Neural cell (in vitro differentiated cells): ENCODE measurements around the gene COL5A1. TPM values are rescaled to one million over a fixed set of nuclear protein-coding genes. Genes with fewer than 3 reads are reported as not detected.

Experiments used
- H2AFZ ChIP-seq: fragments of 200-600, 300-800 bp; sonication (generic), shearing (Covaris generic); 2 replicates; pipeline ENCODE4 v1.6.0; 2014; ENCODE audit warnings: low read depth, mild to moderate bottlenecking, antibody characterized with exemption, low read length, moderate library complexity
- H3F3A ChIP-seq: fragments of 200-600 bp; shearing (Covaris generic); 2 replicates; pipeline ENCODE4 v1.6.1; 2016; ENCODE audit warnings: mild to moderate bottlenecking, moderate library complexity, mixed read lengths, antibody characterized with exemption, low read length; ENCODE audit not compliant: insufficient read depth, poor library complexity, severe bottlenecking
- H3K27ac ChIP-seq: fragments of 200-600, 300-800 bp; sonication (generic), shearing (Covaris generic); 2 replicates; pipeline ENCODE4 v1.5.1; 2014; ENCODE audit warnings: mild to moderate bottlenecking, low read length, moderate library complexity
- H3K27me3 ChIP-seq: fragments of 300-800, 200-600 bp; sonication (generic), shearing (Covaris generic); 2 replicates; pipeline ENCODE4 v1.6.0; 2014; ENCODE audit warnings: mild to moderate bottlenecking, low read depth, low read length, moderate library complexity; ENCODE audit not compliant: insufficient read depth
- H3K36me3 ChIP-seq: fragments of 300-800, 200-600 bp; sonication (generic), shearing (Covaris generic); 2 replicates; pipeline ENCODE4 v1.5.1; 2014; ENCODE audit warnings: mild to moderate bottlenecking, antibody characterized with exemption, low read length, moderate library complexity; ENCODE audit not compliant: insufficient read depth
- H3K4me2 ChIP-seq: fragments of 300-800, 200-600 bp; sonication (generic), shearing (Covaris generic); 2 replicates; pipeline ENCODE4 v1.6.0; 2014; ENCODE audit warnings: mild to moderate bottlenecking, low read length
- H3K4me3 ChIP-seq: fragments of 300-800, 200-600 bp; sonication (generic), shearing (Covaris generic); 2 replicates; pipeline ENCODE4 v1.5.1; 2014; ENCODE audit warnings: mild to moderate bottlenecking, low read length, moderate library complexity
- H3K79me2 ChIP-seq: fragments of 200-600 bp; shearing (Covaris generic); replicated peaks from 2 replicates; pipeline ENCODE4 v1.6.0; 2014; ENCODE audit warnings: mild to moderate bottlenecking, low read length, moderate library complexity; ENCODE audit not compliant: insufficient read depth
- H3K9ac ChIP-seq: fragments of 300-800, 200-600 bp; sonication (generic), shearing (Covaris generic); 2 replicates; pipeline ENCODE4 v1.6.1; 2016; ENCODE audit warnings: mild to moderate bottlenecking, low read length, mixed read lengths
- H3K9me2 ChIP-seq: fragments of 200-600 bp; shearing (Covaris generic); 2 replicates; pipeline ENCODE4 v1.6.1; 2016; ENCODE audit warnings: mild to moderate bottlenecking, low read length, mixed read lengths; ENCODE audit not compliant: insufficient read depth
- H3K9me3 ChIP-seq: fragments of 200-600, 300-800 bp; sonication (generic), shearing (Covaris generic); 2 replicates; pipeline ENCODE4 v1.6.1; 2016; ENCODE audit warnings: mild to moderate bottlenecking, mixed run types, low read length, moderate library complexity, mixed read lengths
- H4K20me1 ChIP-seq: fragments of 200-600 bp; shearing (Covaris generic); 2 replicates; pipeline ENCODE4 v1.6.1; 2016; ENCODE audit warnings: mild to moderate bottlenecking, mixed run types; ENCODE audit not compliant: insufficient read depth
- EP300 ChIP-seq: fragments of 450-650 bp; conservative IDR thresholded peaks from 2 replicates; pipeline ENCODE4 v1.6.1; 2014; ENCODE audit warnings: antibody characterized with exemption, mild to moderate bottlenecking, moderate library complexity; ENCODE audit not compliant: poor library complexity, severe bottlenecking
- EZH2 ChIP-seq: fragments of 200-600, 300-800 bp; shearing (Covaris generic), sonication (generic); IDR thresholded peaks from 2 replicates; pipeline ENCODE4 v1.6.1; 2014; ENCODE audit warnings: antibody characterized with exemption, low read length, borderline replicate concordance, mild to moderate bottlenecking; ENCODE audit not compliant: insufficient read depth, poor library complexity, severe bottlenecking
- MXI1 ChIP-seq: fragments of 450-650 bp; conservative IDR thresholded peaks from 2 replicates; pipeline ENCODE4 v1.6.1; 2014; ENCODE audit warnings: antibody characterized with exemption, mild to moderate bottlenecking; ENCODE audit not compliant: poor library complexity, severe bottlenecking
- POLR2AphosphoS5 ChIP-seq: IDR thresholded peaks from 2 replicates; pipeline ENCODE4 v1.6.1; 2012
- RAD21 ChIP-seq: fragments of 450-650 bp; conservative IDR thresholded peaks from 2 replicates; pipeline ENCODE4 v1.6.1; 2014; ENCODE audit warnings: antibody characterized with exemption, mild to moderate bottlenecking, moderate library complexity
- SMC3 ChIP-seq: fragments of 450-650 bp; conservative IDR thresholded peaks from 2 replicates; pipeline ENCODE4 v1.6.1; 2014; ENCODE audit warnings: antibody characterized with exemption, mild to moderate bottlenecking, moderate library complexity; ENCODE audit not compliant: poor library complexity
- TAF1 ChIP-seq: IDR thresholded peaks from 2 replicates; pipeline ENCODE4 v1.6.1; 2012; ENCODE audit warnings: low read depth
- polyA plus RNA-seq: library from polyadenylated mRNA; depleted of rRNA; stranded (reverse); fragments of >200 nt; gene quantifications from 2 replicates; pipeline ENCODE4 v1.2.3, GENCODE V29; 2014
- TF ChIP-seq, protein P1 (sequence below): fragments of 450-650 bp; IDR thresholded peaks from 2 replicates; pipeline ENCODE4 v1.5.1; 2014; ENCODE audit warnings: antibody characterized with exemption, mild to moderate bottlenecking, moderate library complexity; ENCODE audit not compliant: poor library complexity, severe bottlenecking
- TF ChIP-seq, protein P2 (sequence below): IDR thresholded peaks from 2 replicates; pipeline ENCODE4 v1.6.1; 2012; ENCODE audit warnings: borderline replicate concordance

COL5A1 gene
- polyA plus RNA-seq, 1 donor from 2014 or later = not detected

DNA sequence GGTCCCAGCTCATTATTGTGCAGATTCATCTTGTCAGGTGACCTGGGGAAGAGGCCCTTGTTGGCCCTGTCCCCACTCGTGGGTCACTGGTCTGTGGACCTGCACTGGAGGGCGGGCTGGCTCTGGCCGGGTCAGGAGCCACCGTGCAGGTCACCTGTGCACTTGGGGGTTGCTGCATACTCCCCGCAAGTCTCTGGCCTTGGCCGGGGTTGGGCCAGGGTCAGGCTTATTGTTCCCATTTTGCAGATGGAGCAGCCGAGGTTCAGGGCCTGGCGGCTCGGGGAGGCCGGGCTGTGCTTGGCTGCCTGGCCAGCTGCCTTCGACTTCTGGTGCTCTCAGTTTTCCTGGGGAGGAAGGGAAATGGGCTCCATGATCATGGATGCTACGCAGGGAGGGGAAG lies 130.7 kb downstream of the COL5A1 start:
- Histone ChIP-seq H2AFZ (no peak overlapping the region), H3K27ac (no peak overlapping the region), H3K27me3 (no peaks in the 10 kb centered on the region), H3K9me3 (no peaks in the 10 kb centered on the region), H3K4me2 (no peak overlapping the region), H3F3A (no peaks in the 10 kb centered on the region), H3K79me2 (no peaks in the 10 kb centered on the region), H3K36me3 (no peaks in the 10 kb centered on the region), H3K4me3 (no peak overlapping the region), H3K9me2 (no peaks in the 10 kb centered on the region), H4K20me1 (no peaks in the 10 kb centered on the region), H3K9ac (no peak overlapping the region)
- TF ChIP-seq MXI1 (no peak), TAF1 (no peak), EZH2 (no peak), SMC3 (no peak), EP300 (no peak), POLR2AphosphoS5 (no peak), RAD21 (no peak)
- TF ChIP-seq, protein P1, sequence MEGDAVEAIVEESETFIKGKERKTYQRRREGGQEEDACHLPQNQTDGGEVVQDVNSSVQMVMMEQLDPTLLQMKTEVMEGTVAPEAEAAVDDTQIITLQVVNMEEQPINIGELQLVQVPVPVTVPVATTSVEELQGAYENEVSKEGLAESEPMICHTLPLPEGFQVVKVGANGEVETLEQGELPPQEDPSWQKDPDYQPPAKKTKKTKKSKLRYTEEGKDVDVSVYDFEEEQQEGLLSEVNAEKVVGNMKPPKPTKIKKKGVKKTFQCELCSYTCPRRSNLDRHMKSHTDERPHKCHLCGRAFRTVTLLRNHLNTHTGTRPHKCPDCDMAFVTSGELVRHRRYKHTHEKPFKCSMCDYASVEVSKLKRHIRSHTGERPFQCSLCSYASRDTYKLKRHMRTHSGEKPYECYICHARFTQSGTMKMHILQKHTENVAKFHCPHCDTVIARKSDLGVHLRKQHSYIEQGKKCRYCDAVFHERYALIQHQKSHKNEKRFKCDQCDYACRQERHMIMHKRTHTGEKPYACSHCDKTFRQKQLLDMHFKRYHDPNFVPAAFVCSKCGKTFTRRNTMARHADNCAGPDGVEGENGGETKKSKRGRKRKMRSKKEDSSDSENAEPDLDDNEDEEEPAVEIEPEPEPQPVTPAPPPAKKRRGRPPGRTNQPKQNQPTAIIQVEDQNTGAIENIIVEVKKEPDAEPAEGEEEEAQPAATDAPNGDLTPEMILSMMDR = no peak
- TF ChIP-seq, protein P2, sequence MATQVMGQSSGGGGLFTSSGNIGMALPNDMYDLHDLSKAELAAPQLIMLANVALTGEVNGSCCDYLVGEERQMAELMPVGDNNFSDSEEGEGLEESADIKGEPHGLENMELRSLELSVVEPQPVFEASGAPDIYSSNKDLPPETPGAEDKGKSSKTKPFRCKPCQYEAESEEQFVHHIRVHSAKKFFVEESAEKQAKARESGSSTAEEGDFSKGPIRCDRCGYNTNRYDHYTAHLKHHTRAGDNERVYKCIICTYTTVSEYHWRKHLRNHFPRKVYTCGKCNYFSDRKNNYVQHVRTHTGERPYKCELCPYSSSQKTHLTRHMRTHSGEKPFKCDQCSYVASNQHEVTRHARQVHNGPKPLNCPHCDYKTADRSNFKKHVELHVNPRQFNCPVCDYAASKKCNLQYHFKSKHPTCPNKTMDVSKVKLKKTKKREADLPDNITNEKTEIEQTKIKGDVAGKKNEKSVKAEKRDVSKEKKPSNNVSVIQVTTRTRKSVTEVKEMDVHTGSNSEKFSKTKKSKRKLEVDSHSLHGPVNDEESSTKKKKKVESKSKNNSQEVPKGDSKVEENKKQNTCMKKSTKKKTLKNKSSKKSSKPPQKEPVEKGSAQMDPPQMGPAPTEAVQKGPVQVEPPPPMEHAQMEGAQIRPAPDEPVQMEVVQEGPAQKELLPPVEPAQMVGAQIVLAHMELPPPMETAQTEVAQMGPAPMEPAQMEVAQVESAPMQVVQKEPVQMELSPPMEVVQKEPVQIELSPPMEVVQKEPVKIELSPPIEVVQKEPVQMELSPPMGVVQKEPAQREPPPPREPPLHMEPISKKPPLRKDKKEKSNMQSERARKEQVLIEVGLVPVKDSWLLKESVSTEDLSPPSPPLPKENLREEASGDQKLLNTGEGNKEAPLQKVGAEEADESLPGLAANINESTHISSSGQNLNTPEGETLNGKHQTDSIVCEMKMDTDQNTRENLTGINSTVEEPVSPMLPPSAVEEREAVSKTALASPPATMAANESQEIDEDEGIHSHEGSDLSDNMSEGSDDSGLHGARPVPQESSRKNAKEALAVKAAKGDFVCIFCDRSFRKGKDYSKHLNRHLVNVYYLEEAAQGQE = no peak

DNA sequence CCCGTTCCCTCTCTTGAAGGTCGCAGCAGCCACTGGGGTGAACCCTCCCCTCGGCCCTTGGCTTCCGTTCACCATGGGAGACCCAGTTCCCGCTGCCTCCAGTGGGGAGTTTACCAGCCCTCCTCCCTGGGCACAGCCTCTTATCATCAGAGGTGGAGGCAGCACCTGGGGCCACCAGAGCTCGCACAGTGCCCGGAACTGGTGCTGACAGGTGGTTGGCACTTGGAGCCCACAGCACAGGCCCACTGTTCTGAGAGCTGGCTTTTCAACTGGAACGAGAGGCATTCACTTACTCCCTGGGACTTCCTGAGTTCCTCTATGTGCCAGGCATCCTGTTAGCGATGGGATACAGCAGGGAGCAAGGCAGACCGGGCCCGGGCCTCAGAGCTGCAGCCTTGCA lies 132.2 kb downstream of the COL5A1 start:
- H3K79me2 ChIP-seq = no peaks in the 10 kb centered on the region
- H3F3A ChIP-seq = no peaks in the 10 kb centered on the region
- no peaks in the 10 kb centered on the region for H3K36me3 ChIP-seq
- no peaks in the 10 kb centered on the region for H3K9me2 ChIP-seq
- H4K20me1 ChIP-seq = no peaks in the 10 kb centered on the region
- no peak for TF ChIP-seq MXI1
- no peak for TF ChIP-seq EZH2
- TF ChIP-seq, protein P1 = no peak
- TF ChIP-seq SMC3 = no peak
- TF ChIP-seq, protein P2 = no peak
- TF ChIP-seq TAF1 = no peak
- no peak for TF ChIP-seq EP300
- no peak for TF ChIP-seq RAD21
- no peak for TF ChIP-seq POLR2AphosphoS5
- H2AFZ ChIP-seq = no peak overlapping the region
- no peak overlapping the region for H3K4me2 ChIP-seq
- H3K9ac ChIP-seq = no peak overlapping the region
- H3K27me3 ChIP-seq = no peaks in the 10 kb centered on the region
- no peaks in the 10 kb centered on the region for H3K9me3 ChIP-seq
- H3K4me3 ChIP-seq = no peak overlapping the region
- no peak overlapping the region for H3K27ac ChIP-seq
